ENCODE results near the gene DNAJC3.

DNAJC3 gene

GRCh38 chr13:95714142-95714832, 37.3 kb downstream of the DNAJC3 start:
- TF ChIP-seq, protein P1, sequence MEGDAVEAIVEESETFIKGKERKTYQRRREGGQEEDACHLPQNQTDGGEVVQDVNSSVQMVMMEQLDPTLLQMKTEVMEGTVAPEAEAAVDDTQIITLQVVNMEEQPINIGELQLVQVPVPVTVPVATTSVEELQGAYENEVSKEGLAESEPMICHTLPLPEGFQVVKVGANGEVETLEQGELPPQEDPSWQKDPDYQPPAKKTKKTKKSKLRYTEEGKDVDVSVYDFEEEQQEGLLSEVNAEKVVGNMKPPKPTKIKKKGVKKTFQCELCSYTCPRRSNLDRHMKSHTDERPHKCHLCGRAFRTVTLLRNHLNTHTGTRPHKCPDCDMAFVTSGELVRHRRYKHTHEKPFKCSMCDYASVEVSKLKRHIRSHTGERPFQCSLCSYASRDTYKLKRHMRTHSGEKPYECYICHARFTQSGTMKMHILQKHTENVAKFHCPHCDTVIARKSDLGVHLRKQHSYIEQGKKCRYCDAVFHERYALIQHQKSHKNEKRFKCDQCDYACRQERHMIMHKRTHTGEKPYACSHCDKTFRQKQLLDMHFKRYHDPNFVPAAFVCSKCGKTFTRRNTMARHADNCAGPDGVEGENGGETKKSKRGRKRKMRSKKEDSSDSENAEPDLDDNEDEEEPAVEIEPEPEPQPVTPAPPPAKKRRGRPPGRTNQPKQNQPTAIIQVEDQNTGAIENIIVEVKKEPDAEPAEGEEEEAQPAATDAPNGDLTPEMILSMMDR (conservative IDR thresholded peaks at IDR 0.05; ENCODE audit: low read depth, low read length) = no peak
- no peak for DNase-seq (ENCODE audit: low read depth)
- no peak overlapping the region for H3K4me3 ChIP-seq (ENCODE audit: low read length)

- H3K4me3 ChIP-seq (ENCODE audit: low read length) = no peak overlapping the region
- TF ChIP-seq, protein P1 (conservative IDR thresholded peaks at IDR 0.05; ENCODE audit: low read depth, low read length) = no peak
- no peak for DNase-seq (ENCODE audit: low read depth)
Observed at GRCh38 chr13:95716231-95716630, 39.3 kb downstream of the DNAJC3 start.

- H3K4me3 ChIP-seq (ENCODE audit: low read length) = no peak overlapping the region
- TF ChIP-seq, protein P1 (conservative IDR thresholded peaks at IDR 0.05; ENCODE audit: low read depth, low read length) = no peak
- DNase-seq (ENCODE audit: low read depth) = no peak
Observed at GRCh38 chr13:95722241-95722640, 45.3 kb downstream of the DNAJC3 start.

- TF ChIP-seq, protein P1 (conservative IDR thresholded peaks at IDR 0.05; ENCODE audit: low read depth, low read length) = no peak
Observed at GRCh38 chr13:95723438-95723837, 46.5 kb downstream of the DNAJC3 start.

DNA sequence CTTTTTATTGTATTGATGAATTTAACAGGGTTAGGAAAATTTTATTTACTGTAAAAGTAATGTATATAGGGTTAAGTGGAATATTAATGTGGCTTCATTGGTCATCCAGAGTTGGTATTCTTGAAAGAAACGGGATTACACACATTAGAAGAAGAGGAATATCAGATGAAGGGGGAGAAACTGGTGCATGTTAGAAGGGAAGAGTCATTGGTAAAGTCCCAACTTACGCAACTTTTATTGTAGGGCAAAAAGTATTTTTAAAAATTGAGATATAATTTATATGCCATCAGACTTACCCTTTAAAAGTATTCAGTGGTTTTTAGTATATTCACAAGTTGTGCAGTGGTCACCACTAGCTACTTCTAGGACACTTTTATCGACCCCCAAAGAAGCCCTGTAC, 47.3 kb downstream of the DNAJC3 start:
- DNase-seq (ENCODE audit: low read depth) = no peak
- H3K4me3 ChIP-seq (ENCODE audit: low read length) = no peak overlapping the region
- TF ChIP-seq, protein P1 (conservative IDR thresholded peaks at IDR 0.05; ENCODE audit: low read depth, low read length) = no peak

More at GRCh38 chr13:95723438-95723837, 46.5 kb downstream of the DNAJC3 start:
- no peak overlapping the region for H3K4me3 ChIP-seq (ENCODE audit: low read length)
- no peak for DNase-seq (ENCODE audit: low read depth)

DNA sequence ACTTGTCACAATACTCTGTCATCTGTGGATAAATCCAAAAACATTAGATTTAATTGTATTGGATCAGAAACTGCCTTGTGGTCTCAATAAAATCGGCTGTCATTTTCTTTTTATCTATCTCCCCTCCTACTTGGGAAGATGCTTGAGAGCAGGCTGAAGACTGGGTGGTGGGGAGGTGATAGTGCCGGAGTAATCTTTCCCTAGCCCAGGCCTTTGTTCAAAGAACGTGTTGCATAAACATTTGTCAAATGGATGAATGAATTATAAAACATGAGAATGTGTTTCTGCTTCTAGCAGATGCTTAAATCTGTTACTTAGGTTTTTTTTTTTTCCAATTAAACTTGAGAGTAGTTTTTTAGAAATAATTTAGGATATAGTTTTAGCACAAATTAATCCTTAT, 49.9 kb downstream of the DNAJC3 start:
- TF ChIP-seq, protein P1 (conservative IDR thresholded peaks at IDR 0.05; ENCODE audit: low read depth, low read length) = no peak
- no peak overlapping the region for H3K4me3 ChIP-seq (ENCODE audit: low read length)
- no peak for DNase-seq (ENCODE audit: low read depth)

- TF ChIP-seq, protein P1 (conservative IDR thresholded peaks at IDR 0.05; ENCODE audit: low read depth, low read length) = no peak
- DNase-seq (ENCODE audit: low read depth) = no peak
- H3K4me3 ChIP-seq (ENCODE audit: low read length) = no peak overlapping the region
Observed at GRCh38 chr13:95728957-95729356, 52.0 kb downstream of the DNAJC3 start.

Measured in retinal pigment epithelial cell (primary cell).